H1 (cell line): Measurements from ENCODE around the gene REG4. TPM values are rescaled to one million over a fixed set of nuclear protein-coding genes. Genes with fewer than 3 reads are reported as not detected.

ENCODE experiments used
- CTCF ChIA-PET: fragments of 300-600 bp; sonication (Branson Sonifier 250); formaldehyde crosslinking; loops from one replicate; lab custom pipeline; 2021; ENCODE audit not compliant: partially characterized antibody; lab: Charles Lee
- POLR2A ChIA-PET: fragments of 300-600 bp; sonication (Branson Sonifier 250); formaldehyde crosslinking; loops from one replicate; lab custom pipeline; 2021; ENCODE audit warnings: inconsistent platforms; ENCODE audit not compliant: partially characterized antibody; lab: Charles Lee
- DNase-seq, 2 experiments: peaks; one replicate each; pipeline versions ENCODE4 v3.0.0 to v3.0.0-alpha.2; 2010 to 2022; ENCODE audit warnings: low spot score in 2 of 2, low read depth in 1 of 2, mixed read lengths in 1 of 2
- FAIRE-seq: peaks from 2 replicates; lab custom pipeline; 2011; peaks lifted over from hg19 to GRCh38; lab: Jason Lieb, UNC
- H2AFZ ChIP-seq: 2 replicates; pipeline ENCODE4 v1.8.1; 2012; ENCODE audit warnings: low read length, inconsistent platforms
- H2AK5ac ChIP-seq: 2 replicates; pipeline ENCODE4 v1.6.1; 2013; ENCODE audit warnings: low read depth, low read length
- H2BK120ac ChIP-seq: replicated peaks from 2 replicates; pipeline ENCODE3; 2013; ENCODE audit warnings: low read depth, low read length, inconsistent platforms
- H2BK12ac ChIP-seq: 2 replicates; pipeline ENCODE4 v1.6.1; 2013; ENCODE audit warnings: low read depth, low read length
- H2BK15ac ChIP-seq: 2 replicates; pipeline ENCODE4 v1.6.1; 2013; ENCODE audit warnings: low read length
- H2BK20ac ChIP-seq: 2 replicates; pipeline ENCODE4 v1.6.1; 2013; ENCODE audit warnings: low read length
- H2BK5ac ChIP-seq: 2 replicates; pipeline ENCODE4 v1.6.1; 2013; ENCODE audit warnings: low read depth, low read length
- H3K14ac ChIP-seq: 2 replicates; pipeline ENCODE4 v1.6.1; 2013; ENCODE audit warnings: inconsistent platforms; ENCODE audit not compliant: insufficient read length
- H3K18ac ChIP-seq: 2 replicates; pipeline ENCODE4 v1.6.1; 2013; ENCODE audit warnings: low read length; ENCODE audit errors: extremely low read depth
- H3K23ac ChIP-seq: 2 replicates; pipeline ENCODE4 v1.6.1; 2013; ENCODE audit warnings: inconsistent platforms; ENCODE audit not compliant: insufficient read length
- H3K23me2 ChIP-seq: 2 replicates; pipeline ENCODE4 v1.6.1; 2013; ENCODE audit warnings: low read depth, low read length
- H3K27ac ChIP-seq: 2 replicates; pipeline ENCODE4 v1.6.1; 2011; ENCODE audit warnings: low read depth, low read length, inconsistent platforms
- H3K27me3 ChIP-seq, 4 experiments: replicated peaks in 1 of 4; 1 replicate in 1 of 4; 2 replicates in 3 of 4; pipeline versions ENCODE4 v1.6.1 to v1.8.1; 2011 to 2013; ENCODE audit warnings: low read length in 3 of 4, mild to moderate bottlenecking in 3 of 4, inconsistent platforms in 2 of 4, mixed read lengths in 2 of 4, moderate library complexity in 1 of 4; ENCODE audit not compliant: control insufficient read depth in 3 of 4, insufficient read depth in 3 of 4; ENCODE audit errors: extremely low read depth in 1 of 4
- H3K36me3 ChIP-seq, 4 experiments: 2 replicates each; pipeline versions ENCODE4 v1.6.1 to v1.8.1; 2011 to 2013; ENCODE audit warnings: mild to moderate bottlenecking in 4 of 4, low read length in 3 of 4, moderate library complexity in 2 of 4, control low read depth in 1 of 4, inconsistent platforms in 1 of 4; ENCODE audit not compliant: insufficient read depth in 4 of 4, control insufficient read depth in 2 of 4
- H3K4ac ChIP-seq: replicated peaks from 2 replicates; pipeline ENCODE3; 2013; ENCODE audit warnings: low read length, low read depth, mixed read lengths, inconsistent platforms; ENCODE audit not compliant: insufficient read length
- H3K4me1 ChIP-seq, 4 experiments: replicated peaks in 1 of 4; 1 replicate in 1 of 4; 2 replicates in 3 of 4; pipeline versions ENCODE4 v1.6.1 to v1.8.1; 2011 to 2013; ENCODE audit warnings: low read length in 3 of 4, inconsistent platforms in 2 of 4, mixed read lengths in 1 of 4; ENCODE audit not compliant: insufficient read depth in 4 of 4, control insufficient read depth in 3 of 4
- H3K4me2 ChIP-seq, 2 experiments: 2 replicates each; pipeline versions ENCODE4 v1.6.1 to v1.8.1; 2011 to 2013; ENCODE audit warnings: low read depth in 2 of 2, low read length in 2 of 2, control low read depth in 1 of 2, inconsistent platforms in 1 of 2, mild to moderate bottlenecking in 1 of 2; ENCODE audit not compliant: insufficient read depth in 1 of 2
- H3K4me3 ChIP-seq, 4 experiments: fragments of 200-600, 300-600 bp in 1 of 4; sonication (generic), shearing (Covaris generic), sonication (Bioruptor Twin) in 1 of 4; 2 replicates each; pipeline versions ENCODE4 v1.5.1 to v1.8.1; 2011 to 2016; ENCODE audit warnings: low read length in 4 of 4, low read depth in 3 of 4, control low read depth in 2 of 4, inconsistent platforms in 2 of 4, mild to moderate bottlenecking in 2 of 4, mixed read lengths in 1 of 4, moderate library complexity in 1 of 4; ENCODE audit not compliant: insufficient read depth in 2 of 4; ENCODE audit errors: extremely low read depth in 1 of 4
- H3K56ac ChIP-seq: replicated peaks from 2 replicates; pipeline ENCODE3; 2013; ENCODE audit warnings: low read depth, mild to moderate bottlenecking, mixed read lengths, low read length, inconsistent platforms; ENCODE audit not compliant: insufficient read length
- H3K79me1 ChIP-seq: 2 replicates; pipeline ENCODE4 v1.6.1; 2013; ENCODE audit warnings: low read depth, low read length, control low read depth
- H3K79me2 ChIP-seq, 2 experiments: 2 replicates each; pipeline versions ENCODE4 v1.6.1 to v1.8.1; 2012 to 2013; ENCODE audit warnings: low read length in 2 of 2, mild to moderate bottlenecking in 2 of 2, inconsistent platforms in 1 of 2; ENCODE audit not compliant: insufficient read depth in 2 of 2, control insufficient read depth in 1 of 2
- H3K9ac ChIP-seq, 4 experiments: replicated peaks in 1 of 4; 1 replicate in 1 of 4; 2 replicates in 3 of 4; pipeline versions ENCODE4 v1.6.1 to v1.8.1; 2011 to 2013; ENCODE audit warnings: low read depth in 3 of 4, low read length in 3 of 4, control low read depth in 2 of 4, mild to moderate bottlenecking in 2 of 4, moderate library complexity in 2 of 4, inconsistent platforms in 1 of 4; ENCODE audit errors: extremely low read depth in 1 of 4
- H3K9me3 ChIP-seq, 2 experiments: 2 replicates each; pipeline versions ENCODE4 v1.6.1 to v1.8.1; 2012 to 2013; ENCODE audit warnings: mild to moderate bottlenecking in 2 of 2, moderate library complexity in 2 of 2, control low read depth in 1 of 2, inconsistent platforms in 1 of 2, low read depth in 1 of 2, low read length in 1 of 2, mixed read lengths in 1 of 2; ENCODE audit not compliant: insufficient read depth in 2 of 2
- H4K20me1 ChIP-seq, 2 experiments: replicated peaks in 1 of 2; 2 replicates each; pipeline versions ENCODE3 to v1.8.1; 2011 to 2013; ENCODE audit warnings: inconsistent platforms in 2 of 2, low read length in 2 of 2, mild to moderate bottlenecking in 1 of 2; ENCODE audit not compliant: insufficient read depth in 2 of 2, control insufficient read depth in 1 of 2
- H4K5ac ChIP-seq: 2 replicates; pipeline ENCODE4 v1.6.1; 2013; ENCODE audit warnings: low read length, low read depth, mixed read lengths, inconsistent platforms; ENCODE audit not compliant: insufficient read length
- H4K8ac ChIP-seq: 2 replicates; pipeline ENCODE4 v1.8.0; 2013; ENCODE audit warnings: mild to moderate bottlenecking, moderate library complexity, low read length, inconsistent platforms; ENCODE audit not compliant: insufficient read depth; ENCODE audit errors: extremely low read depth
- H4K91ac ChIP-seq: replicated peaks from 2 replicates; pipeline ENCODE3; 2013; ENCODE audit warnings: low read length, mixed read lengths, inconsistent platforms; ENCODE audit not compliant: insufficient read length
- KDM5A ChIP-seq: fragments of 200-600 bp; IDR thresholded peaks from 2 replicates; pipeline ENCODE4 v1.7.1; 2012; ENCODE audit warnings: mild to moderate bottlenecking, low read length, inconsistent platforms, mixed read lengths
- MAFK ChIP-seq: IDR thresholded peaks from 2 replicates; pipeline ENCODE4 v1.6.1; 2012; ENCODE audit warnings: low read depth, mild to moderate bottlenecking, improper control_type of control experiment, low read length
- POLR2A ChIP-seq, 2 experiments: IDR thresholded peaks; 1 replicate in 1 of 2; 2 replicates in 1 of 2; pipeline ENCODE4 v1.6.1; 2011; ENCODE audit warnings: low read depth in 2 of 2, low read length in 2 of 2, mild to moderate bottlenecking in 2 of 2; ENCODE audit errors: control extremely low read depth in 1 of 2
- POU5F1 ChIP-seq: IDR thresholded peaks from 2 replicates; pipeline ENCODE4 v1.6.1; 2011; ENCODE audit warnings: low read depth, mild to moderate bottlenecking, low read length, moderate library complexity
- SIN3A ChIP-seq, 2 experiments: IDR thresholded peaks in 1 of 2; conservative IDR thresholded peaks in 1 of 2; 2 replicates each; pipeline ENCODE4 v1.6.1; 2011 to 2012; ENCODE audit warnings: low read length in 2 of 2, improper control_type of control experiment in 1 of 2, low read depth in 1 of 2, mild to moderate bottlenecking in 1 of 2
- SP4 ChIP-seq: IDR thresholded peaks from 2 replicates; pipeline ENCODE4 v1.6.1; 2012; ENCODE audit warnings: low read length, inconsistent platforms
- WGBS, 2 experiments: shearing (Covaris generic) in 1 of 2; methylation state at CpG; one replicate each; pipeline versions ENCODE4 v1.1.6 to v1.1.7; 2013 to 2015; ENCODE audit warnings: low lambda C conversion rate in 2 of 2, mixed read lengths in 2 of 2, inconsistent platforms in 1 of 2, low coverage in 1 of 2, missing lambda C conversion rate in 1 of 2; ENCODE audit not compliant: insufficient replicate concordance in 2 of 2, insufficient coverage in 1 of 2, insufficient read length in 1 of 2; ENCODE audit errors: extremely low coverage in 1 of 2, missing lambda C conversion rate in 1 of 2; 5-methylcytosine and 5-hydroxymethylcytosine counted together
- polyA plus RNA-seq, 7 experiments: library from polyadenylated mRNA; depleted of rRNA in 3 of 7; stranded (reverse) in 5 of 7; unstranded in 2 of 7; fragments of >200 nt in 5 of 7; fragments of 200-250 nt in 2 of 7; gene quantifications; 1 replicate in 5 of 7; 2 replicates in 1 of 7; 4 replicates in 1 of 7; pipeline versions ENCODE4 v1.2.1 to v1.2.3, GENCODE V29; 2011 to 2013; ENCODE audit warnings: missing spikeins in 2 of 7, mixed read lengths in 2 of 7
- total RNA-seq: library from RNA; stranded (reverse); fragmentation: NEBNext Ultra II Directional; extraction: Animal tissue kit (Norgen Biotek cat#: 25700); gene quantifications from 2 replicates; pipeline ENCODE4 v1.2.1, GENCODE V29; 2021

Gene REG4
- total and polyA plus RNA-seq, 2 of the 8 experiments (the other 6 are each of a cell fraction or from before 2014, with no cell fraction given): not detected

GRCh38 chr1:119771770-119772169, 39.5 kb downstream of the REG4 start:
- TF ChIP-seq SP4 (no peak), POU5F1 (no peak), SIN3A (conservative IDR thresholded peaks at IDR 0.05 in 1 of 2, IDR thresholded peaks at IDR 0.05 in 1 of 2; ENCODE audit: low read depth in 1 of 2, low read length in 2 of 2) (no peak), POLR2A (IDR thresholded peaks at IDR 0.05; ENCODE audit: control extremely low read depth in 1 of 2, low read depth in 2 of 2, low read length in 2 of 2) (no peak), KDM5A (no peak), MAFK (no peak)
- TF ChIP-seq, all 59 proteins: peak for 0
- Histone ChIP-seq H2AFZ (no peak overlapping the region), H4K5ac (no peak overlapping the region), H3K18ac (no peak overlapping the region), H3K4me1 (peaks cover 0 to 5% (median 1%) of the 10 kb centered on the region in 4 experiments; a peak in 1 of 7 replicates), H2BK120ac (no peak overlapping the region), H3K9me3 (no peaks in the 10 kb centered on the region), H3K27me3 (no peaks in the 10 kb centered on the region), H4K20me1 (no peaks in the 10 kb centered on the region), H3K14ac (no peak overlapping the region), H3K79me1 (no peaks in the 10 kb centered on the region), H3K23me2 (no peaks in the 10 kb centered on the region; the same call in 1 of the 2 replicates), H2BK12ac (no peak overlapping the region), H2BK5ac (no peak overlapping the region), H3K4ac (no peak overlapping the region), H3K9ac (no peak overlapping the region), H4K91ac (no peak overlapping the region), H3K27ac (no peak overlapping the region), H4K8ac (no peak overlapping the region), H2AK5ac (no peak overlapping the region), H3K4me2 (no peak overlapping the region), H3K23ac (no peak overlapping the region), H2BK15ac (no peak overlapping the region), H3K79me2 (no peaks in the 10 kb centered on the region), H2BK20ac (no peak overlapping the region), H3K56ac (no peak overlapping the region), H3K36me3 (no peaks in the 10 kb centered on the region), H3K4me3 (no peak overlapping the region)
- FAIRE-seq: no peak
- no peak for DNase-seq
- POLR2A ChIA-PET: interaction anchor here (1.7 kb wide), 1 partner anchor 25 kb away, joined by 7 read pairs; no protein-coding TSS in a partner anchor
- CTCF ChIA-PET: interaction anchor here (0.7 to 5.3 kb wide), 12 partner anchors 8 to 155 kb away, joined by 3 to 46 read pairs (median 4); no protein-coding TSS in a partner anchor
- 89% methylated on average over 3 of the region's 3 CpGs; no CpG with 5 or more reads in 1 of the 2 experiments for WGBS, 2 experiments
